IMR-90 (cell line): ENCODE measurements around the gene MTIF2. TPM values are rescaled to one million over a fixed set of nuclear protein-coding genes. Genes with fewer than 3 reads are reported as not detected.

ENCODE experiments used
- ATAC-seq: fragments of 200-7000 bp; cut with Tn5 transposase; 2 replicates; pipeline ENCODE4 v1.9.1; 2020; ENCODE audit warnings: low read depth, mild to moderate bottlenecking, moderate library complexity
- BruUV-seq: library from RNA; stranded (reverse); fragments of 400-500 nt; replicated peaks from 2 replicates; lab custom pipeline; 2021; lab: Mats Ljungman, UMichigan
- CTCF ChIA-PET: fragments of 300-600 bp; formaldehyde crosslinking; extraction: SDS; loops from one replicate; lab custom pipeline; 2021; ENCODE audit warnings: antibody characterized with exemption; lab: Yijun Ruan, JAX
- POLR2A ChIA-PET: fragments of 300-600 bp; sonication (Branson Sonifier 250); formaldehyde crosslinking; loops from one replicate; lab custom pipeline; 2022; ENCODE audit warnings: antibody characterized with exemption; ENCODE audit not compliant: unreplicated experiment; lab: Charles Lee
- DNase-seq: peaks from one replicate; pipeline ENCODE4 v3.0.0; 2013
- H2AFZ ChIP-seq: replicated peaks from 2 replicates; pipeline ENCODE3; 2013; ENCODE audit warnings: low read length, mild to moderate bottlenecking; ENCODE audit not compliant: poor library complexity
- H2AK5ac ChIP-seq: 2 replicates; pipeline ENCODE4 v1.6.1; 2013; ENCODE audit warnings: low read depth, low read length, inconsistent platforms
- H2AK9ac ChIP-seq: replicated peaks from 2 replicates; pipeline ENCODE3; 2013; ENCODE audit warnings: mild to moderate bottlenecking, low read depth, low read length, moderate library complexity; ENCODE audit not compliant: poor library complexity
- H2BK120ac ChIP-seq: 2 replicates; pipeline ENCODE4 v1.6.1; 2013; ENCODE audit warnings: low read depth, low read length, inconsistent platforms
- H2BK15ac ChIP-seq: 3 replicates; pipeline ENCODE4 v1.6.1; 2013; ENCODE audit warnings: low read depth, low read length, inconsistent platforms
- H2BK20ac ChIP-seq: 2 replicates; pipeline ENCODE4 v1.6.1; 2013; ENCODE audit warnings: low read depth, mild to moderate bottlenecking, inconsistent platforms, low read length, moderate library complexity
- H2BK5ac ChIP-seq: 2 replicates; pipeline ENCODE4 v1.6.1; 2013; ENCODE audit warnings: mild to moderate bottlenecking, low read depth, low read length, inconsistent platforms; ENCODE audit not compliant: poor library complexity, severe bottlenecking
- H3K14ac ChIP-seq: replicated peaks from 2 replicates; pipeline ENCODE4 v1.6.1; 2013; ENCODE audit warnings: low read depth, low read length, inconsistent platforms
- H3K18ac ChIP-seq: 2 replicates; pipeline ENCODE4 v1.6.1; 2013; ENCODE audit warnings: low read depth, low read length, control low read depth
- H3K23ac ChIP-seq: 2 replicates; pipeline ENCODE4 v1.6.1; 2013; ENCODE audit warnings: low read depth, low read length, inconsistent platforms
- H3K27ac ChIP-seq: 2 replicates; pipeline ENCODE4 v1.5.1; 2013; ENCODE audit warnings: mild to moderate bottlenecking, control low read depth, low read length; ENCODE audit not compliant: insufficient read depth
- H3K27me3 ChIP-seq: 2 replicates; pipeline ENCODE4 v1.6.1; 2013; ENCODE audit warnings: low read length; ENCODE audit not compliant: control insufficient read depth, insufficient read depth
- H3K36me3 ChIP-seq: 2 replicates; pipeline ENCODE4 v1.6.1; 2013; ENCODE audit warnings: low read length, mixed read lengths; ENCODE audit not compliant: control insufficient read depth, insufficient read depth
- H3K4ac ChIP-seq: 2 replicates; pipeline ENCODE4 v1.6.1; 2013; ENCODE audit warnings: low read depth, low read length, inconsistent platforms
- H3K4me1 ChIP-seq: 2 replicates; pipeline ENCODE4 v1.6.1; 2013; ENCODE audit warnings: low read length, mixed read lengths; ENCODE audit not compliant: control insufficient read depth, insufficient read depth
- H3K4me2 ChIP-seq: 2 replicates; pipeline ENCODE4 v1.6.1; 2013; ENCODE audit warnings: low read depth, mild to moderate bottlenecking, control low read depth, low read length, moderate library complexity
- H3K4me3 ChIP-seq: 2 replicates; pipeline ENCODE4 v1.5.1; 2013; ENCODE audit warnings: low read depth, mild to moderate bottlenecking, control low read depth, low read length, moderate library complexity; ENCODE audit not compliant: insufficient read depth
- H3K56ac ChIP-seq: 2 replicates; pipeline ENCODE4 v1.6.1; 2013; ENCODE audit warnings: low read length, inconsistent platforms; ENCODE audit not compliant: insufficient read depth; ENCODE audit errors: extremely low read depth
- H3K79me1 ChIP-seq, 2 experiments: 2 replicates each; pipeline ENCODE4 v1.6.1; 2013; ENCODE audit warnings: low read length in 2 of 2, inconsistent platforms in 1 of 2, low read depth in 1 of 2
- H3K9ac ChIP-seq: 2 replicates; pipeline ENCODE4 v1.6.1; 2013; ENCODE audit warnings: low read depth, low read length, control low read depth
- H3K9me1 ChIP-seq: 2 replicates; pipeline ENCODE4 v1.6.1; 2013; ENCODE audit warnings: low read length, inconsistent platforms; ENCODE audit not compliant: insufficient read depth
- H3K9me3 ChIP-seq: 2 replicates; pipeline ENCODE4 v1.6.1; 2013; ENCODE audit warnings: low read length; ENCODE audit not compliant: control insufficient read depth, insufficient read depth
- H4K20me1 ChIP-seq: 2 replicates; pipeline ENCODE4 v1.6.1; 2013; ENCODE audit warnings: low read length, inconsistent platforms; ENCODE audit not compliant: insufficient read depth
- H4K5ac ChIP-seq: 2 replicates; pipeline ENCODE4 v1.6.1; 2013; ENCODE audit warnings: mild to moderate bottlenecking, low read depth, low read length, control low read depth
- H4K8ac ChIP-seq, 2 experiments: 2 replicates each; pipeline ENCODE4 v1.6.1; 2013; ENCODE audit warnings: low read depth in 2 of 2, low read length in 2 of 2, control low read depth in 1 of 2, inconsistent platforms in 1 of 2
- H4K91ac ChIP-seq: 2 replicates; pipeline ENCODE4 v1.6.1; 2013; ENCODE audit warnings: low read depth, low read length, inconsistent platforms; ENCODE audit not compliant: insufficient read depth
- BHLHE40 ChIP-seq: fragments of 150-350 bp; IDR thresholded peaks from 2 replicates; pipeline ENCODE4 v1.6.1; 2016; ENCODE audit warnings: mild to moderate bottlenecking, low read depth, low read length
- RAD21 ChIP-seq: IDR thresholded peaks from 2 replicates; pipeline ENCODE4 v1.6.1; 2012; ENCODE audit warnings: low read length, improper control_type of control experiment
- RCOR1 ChIP-seq: IDR thresholded peaks from 2 replicates; pipeline ENCODE4 v1.6.1; 2012; ENCODE audit warnings: mild to moderate bottlenecking, low read length, improper control_type of control experiment; ENCODE audit not compliant: insufficient replicate concordance
- WGBS, 2 experiments: methylation state at CpG; one replicate each; pipeline versions ENCODE4 v1.1.5 to v1.1.7; 2013; ENCODE audit warnings: missing lambda C conversion rate in 2 of 2; ENCODE audit not compliant: insufficient read length in 1 of 2; ENCODE audit errors: extremely low coverage in 2 of 2; 5-methylcytosine and 5-hydroxymethylcytosine counted together
- dilution Hi-C: fragments of 300-500 bp; cut with HindIII; formaldehyde crosslinking; loops from one replicate; pipeline ENCODE4 v1.14.3; 2018; ENCODE audit warnings: low sequenced_read_pairs; ENCODE audit not compliant: unreplicated experiment
- in situ Hi-C: fragments of 300-500 bp; cut with MboI; formaldehyde crosslinking; loops from 3 replicates; pipeline ENCODE4 v1.14.3; 2019; ENCODE audit warnings: low sequenced_read_pairs, inconsistent platforms, mixed read lengths
- intact Hi-C: fragments of 100-400 bp; cut with micrococcal nuclease; formaldehyde crosslinking; loops from 2 replicates; pipeline ENCODE4 v1.10.0; 2022
- polyA plus RNA-seq, 3 experiments: library from polyadenylated mRNA; depleted of rRNA; stranded (reverse); fragments of >200 nt; gene quantifications; 2 replicates each; pipeline ENCODE4 v1.2.3, GENCODE V29; 2012; ENCODE audit warnings: low replicate concordance in 1 of 3
- total RNA-seq: library from RNA; depleted of rRNA; stranded (reverse); fragments of >200 nt; gene quantifications from 2 replicates; pipeline ENCODE4 v1.2.3, GENCODE V29; 2012
- TF ChIP-seq, protein P1 (sequence below): conservative IDR thresholded peaks from 2 replicates; pipeline ENCODE4 v1.5.1; 2012; ENCODE audit warnings: mild to moderate bottlenecking, low read depth, low read length, improper control_type of control experiment

Gene MTIF2
- total and polyA plus RNA-seq, 2 of the 4 experiments (the other 2 are of a cell fraction) = 10.8 to 22.6 TPM

DNA sequence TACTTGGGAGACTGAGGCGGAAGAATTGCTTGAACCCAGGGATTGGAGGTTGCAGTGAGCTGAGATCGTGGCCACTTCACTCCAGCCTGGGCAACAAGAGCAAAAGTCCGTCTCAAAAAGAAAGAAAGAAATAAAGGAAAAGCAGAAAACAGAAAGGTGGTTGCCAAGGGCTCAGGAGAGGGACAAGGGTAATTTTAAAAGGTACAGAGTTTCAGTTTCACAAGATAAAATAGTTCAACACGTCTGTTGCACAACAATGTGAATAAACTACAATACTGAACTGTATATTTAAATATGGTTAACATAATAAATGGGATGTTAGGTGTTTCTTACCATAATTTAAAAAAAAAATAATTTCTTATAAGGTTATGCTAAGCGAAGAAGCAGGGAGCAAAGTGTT lies 23.6 kb downstream of the MTIF2 start:
- no peak overlapping the region for H2AK9ac ChIP-seq
- WGBS, 2 experiments = 100% methylated on average over 2 of the region's 5 CpGs; no CpG with 5 or more reads in 1 of the 2 experiments
- no peak overlapping the region for H2BK15ac ChIP-seq
- no peak overlapping the region for H3K4me3 ChIP-seq
- 0 out of 2 replicates have a peak, but pooled peaks cover 3% of the 10 kb centered on the region for H3K9me1 ChIP-seq
- H4K8ac ChIP-seq = no peak overlapping the region
- in situ Hi-C loops (no loop called here), dilution Hi-C loops (no loop called here), intact Hi-C loops (no loop called here)
- no peaks in the 10 kb centered on the region for H3K4me1 ChIP-seq
- H3K27ac ChIP-seq = no peak overlapping the region
- no peak overlapping the region for H2AK5ac ChIP-seq
- no peak overlapping the region for H3K14ac ChIP-seq
- no peaks in the 10 kb centered on the region; a peak in 1 of 4 replicates for H3K79me1 ChIP-seq
- no peak overlapping the region for H3K23ac ChIP-seq
- no TSS peak for BruUV-seq
- no peaks in the 10 kb centered on the region for H3K27me3 ChIP-seq
- H3K4ac ChIP-seq = no peak overlapping the region
- TF ChIP-seq BHLHE40 = no peak
- TF ChIP-seq, protein P1, sequence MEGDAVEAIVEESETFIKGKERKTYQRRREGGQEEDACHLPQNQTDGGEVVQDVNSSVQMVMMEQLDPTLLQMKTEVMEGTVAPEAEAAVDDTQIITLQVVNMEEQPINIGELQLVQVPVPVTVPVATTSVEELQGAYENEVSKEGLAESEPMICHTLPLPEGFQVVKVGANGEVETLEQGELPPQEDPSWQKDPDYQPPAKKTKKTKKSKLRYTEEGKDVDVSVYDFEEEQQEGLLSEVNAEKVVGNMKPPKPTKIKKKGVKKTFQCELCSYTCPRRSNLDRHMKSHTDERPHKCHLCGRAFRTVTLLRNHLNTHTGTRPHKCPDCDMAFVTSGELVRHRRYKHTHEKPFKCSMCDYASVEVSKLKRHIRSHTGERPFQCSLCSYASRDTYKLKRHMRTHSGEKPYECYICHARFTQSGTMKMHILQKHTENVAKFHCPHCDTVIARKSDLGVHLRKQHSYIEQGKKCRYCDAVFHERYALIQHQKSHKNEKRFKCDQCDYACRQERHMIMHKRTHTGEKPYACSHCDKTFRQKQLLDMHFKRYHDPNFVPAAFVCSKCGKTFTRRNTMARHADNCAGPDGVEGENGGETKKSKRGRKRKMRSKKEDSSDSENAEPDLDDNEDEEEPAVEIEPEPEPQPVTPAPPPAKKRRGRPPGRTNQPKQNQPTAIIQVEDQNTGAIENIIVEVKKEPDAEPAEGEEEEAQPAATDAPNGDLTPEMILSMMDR = no peak
- TF ChIP-seq RCOR1 = no peak
- TF ChIP-seq RAD21 = no peak
- no peak overlapping the region for H2BK20ac ChIP-seq
- ATAC-seq (no peak), DNase-seq (no peak)
- H4K5ac ChIP-seq = no peak overlapping the region
- no peak overlapping the region for H3K18ac ChIP-seq
- H3K56ac ChIP-seq = no peak overlapping the region
- ChIA-PET CTCF (no interaction called here), POLR2A (no interaction called here)
- no peak overlapping the region for H2AFZ ChIP-seq
- no peak overlapping the region for H3K9ac ChIP-seq
- H3K4me2 ChIP-seq = no peak overlapping the region
- H4K91ac ChIP-seq = no peak overlapping the region
- H2BK120ac ChIP-seq = no peak overlapping the region
- no peaks in the 10 kb centered on the region for H3K9me3 ChIP-seq
- H3K36me3 ChIP-seq = peaks cover 17% of the 10 kb centered on the region
- H4K20me1 ChIP-seq = no peaks in the 10 kb centered on the region
- H2BK5ac ChIP-seq = no peak overlapping the region
